ENCODE measurements around the gene OOSP1. TPM values are rescaled to one million over a fixed set of nuclear protein-coding genes. Genes with fewer than 3 reads are reported as not detected.
"Not testable (repeated sequence)": the region's sequence is repeated elsewhere in the genome, so short reads cannot be mapped to it uniquely, and the experiment has no call there.

OOSP1 gene
- total RNA-seq, 1 experiment from 2014 or later: not detected

- no peak for DNase-seq (ENCODE audit: low read depth)
- in situ Hi-C loops (cut with HindIII; ENCODE audit: low pct_unique_long_range_greater_than_20kb, low sequenced_read_pairs): no loop called here
Observed at GRCh38 chr11:59953463-59954218, 15.4 kb downstream of the OOSP1 start.

GRCh38 chr11:59954219-59954847, 16.1 kb downstream of the OOSP1 start:
- no peak for DNase-seq (ENCODE audit: low read depth)
- in situ Hi-C loops (cut with HindIII; ENCODE audit: low pct_unique_long_range_greater_than_20kb, low sequenced_read_pairs): no loop called here

- DNase-seq (ENCODE audit: low read depth): peak; percentile 17
- in situ Hi-C loops (cut with HindIII; ENCODE audit: low pct_unique_long_range_greater_than_20kb, low sequenced_read_pairs): no loop called here
Observed at GRCh38 chr11:59957094-59957493, 18.9 kb downstream of the OOSP1 start.

GRCh38 chr11:59960502-59961381, 22.5 kb downstream of the OOSP1 start:
- in situ Hi-C loops (cut with HindIII; ENCODE audit: low pct_unique_long_range_greater_than_20kb, low sequenced_read_pairs): no loop called here
- no peak for DNase-seq (ENCODE audit: low read depth)

- in situ Hi-C loops (cut with HindIII; ENCODE audit: low pct_unique_long_range_greater_than_20kb, low sequenced_read_pairs): no loop called here
- DNase-seq (ENCODE audit: low read depth): no peak
Observed at GRCh38 chr11:59962107-59962482, 23.9 kb downstream of the OOSP1 start.

GRCh38 chr11:59963733-59964132, 25.5 kb downstream of the OOSP1 start, which contains the start of gene OOSP4A:
Gene OOSP4A (plus strand): TSS chr11:59964033. CDS start chr11:59964033, 0 bp downstream.
- no peak for DNase-seq (ENCODE audit: low read depth)
- in situ Hi-C loops (cut with HindIII; ENCODE audit: low pct_unique_long_range_greater_than_20kb, low sequenced_read_pairs): no loop called here

- no peak for DNase-seq (ENCODE audit: low read depth)
- in situ Hi-C loops (cut with HindIII; ENCODE audit: low pct_unique_long_range_greater_than_20kb, low sequenced_read_pairs): no loop called here
Observed at GRCh38 chr11:59965424-59965823, 27.2 kb downstream of the OOSP1 start.

GRCh38 chr11:59966201-59966600, 28.0 kb downstream of the OOSP1 start:
- in situ Hi-C loops (cut with HindIII; ENCODE audit: low pct_unique_long_range_greater_than_20kb, low sequenced_read_pairs): no loop called here
- DNase-seq (ENCODE audit: low read depth): no peak

- in situ Hi-C loops (cut with HindIII; ENCODE audit: low pct_unique_long_range_greater_than_20kb, low sequenced_read_pairs): no loop called here
- no peak for DNase-seq (ENCODE audit: low read depth)
Observed at GRCh38 chr11:59967677-59968394, 29.6 kb downstream of the OOSP1 start.

- in situ Hi-C loops (cut with HindIII; ENCODE audit: low pct_unique_long_range_greater_than_20kb, low sequenced_read_pairs): no loop called here
Observed at GRCh38 chr11:59968395-59968783, 30.2 kb downstream of the OOSP1 start.

GRCh38 chr11:59973097-59973496, 34.9 kb downstream of the OOSP1 start:
- in situ Hi-C loops (cut with HindIII; ENCODE audit: low pct_unique_long_range_greater_than_20kb, low sequenced_read_pairs): no loop called here
- DNase-seq (ENCODE audit: low read depth): no peak

More at GRCh38 chr11:59968395-59968783, 30.2 kb downstream of the OOSP1 start:
- no peak for DNase-seq (ENCODE audit: low read depth)

GRCh38 chr11:59981106-59981770, 43.0 kb downstream of the OOSP1 start:
- in situ Hi-C loops (cut with HindIII; ENCODE audit: low pct_unique_long_range_greater_than_20kb, low sequenced_read_pairs): no loop called here
- DNase-seq (ENCODE audit: low read depth): no peak

- DNase-seq (ENCODE audit: low read depth); in situ Hi-C loops (cut with HindIII; ENCODE audit: low pct_unique_long_range_greater_than_20kb, low sequenced_read_pairs): not testable (repeated sequence)
Observed at GRCh38 chr11:59982037-59982436, 43.8 kb downstream of the OOSP1 start.

GRCh38 chr11:59983212-59983611, 45.0 kb downstream of the OOSP1 start:
- in situ Hi-C loops (cut with HindIII; ENCODE audit: low pct_unique_long_range_greater_than_20kb, low sequenced_read_pairs): no loop called here
- DNase-seq (ENCODE audit: low read depth): no peak

- DNase-seq (ENCODE audit: low read depth): no peak
- in situ Hi-C loops (cut with HindIII; ENCODE audit: low pct_unique_long_range_greater_than_20kb, low sequenced_read_pairs): no loop called here
Observed at GRCh38 chr11:59984368-59984767, 46.1 kb downstream of the OOSP1 start.

- in situ Hi-C loops (cut with HindIII; ENCODE audit: low pct_unique_long_range_greater_than_20kb, low sequenced_read_pairs): no loop called here
Observed at GRCh38 chr11:59990421-59990820, 52.2 kb downstream of the OOSP1 start.

GRCh38 chr11:59992425-59992824, 54.2 kb downstream of the OOSP1 start:
- in situ Hi-C loops (cut with HindIII; ENCODE audit: low pct_unique_long_range_greater_than_20kb, low sequenced_read_pairs): no loop called here
- DNase-seq (ENCODE audit: low read depth): no peak

More at GRCh38 chr11:59990421-59990820, 52.2 kb downstream of the OOSP1 start:
- DNase-seq (ENCODE audit: low read depth): no peak

GRCh38 chr11:59997800-59998199, 59.6 kb downstream of the OOSP1 start:
- no peak for DNase-seq (ENCODE audit: low read depth)
- in situ Hi-C loops (cut with HindIII; ENCODE audit: low pct_unique_long_range_greater_than_20kb, low sequenced_read_pairs): no loop called here
